Measurements from ENCODE around the gene ZNF106.

ZNF106 gene

GRCh38 chr15:42375252-42375651 lies 115.7 kb downstream of the ZNF106 start:
- DNase-seq (ENCODE audit: extremely low spot score): no peak
- ChIA-PET CTCF (interaction anchor here (0.6 to 1.7 kb wide), 2 partner anchors 10 to 1517 kb away, joined by 3 to 9 read pairs; no protein-coding TSS in a partner anchor), POLR2A (no interaction called here)
- TF ChIP-seq PKNOX1 (IDR thresholded peaks at IDR 0.05) (no peak), BHLHE40 (IDR thresholded peaks at IDR 0.05; ENCODE audit: borderline replicate concordance) (no peak), ELF4 (IDR thresholded peaks at IDR 0.05) (no peak), CTBP1 (IDR thresholded peaks at IDR 0.05; ENCODE audit: borderline replicate concordance) (no peak), L3MBTL2 (conservative IDR thresholded peaks at IDR 0.05) (no peak), FOXA1 (IDR thresholded peaks at IDR 0.05) (no peak), LEF1 (IDR thresholded peaks at IDR 0.05; ENCODE audit: borderline replicate concordance) (no peak), ARNT (IDR thresholded peaks at IDR 0.05) (no peak), SP1 (IDR thresholded peaks at IDR 0.05) (no peak), TARDBP (IDR thresholded peaks at IDR 0.05) (no peak), FOXK2 (IDR thresholded peaks at IDR 0.05) (no peak), SUZ12 (IDR thresholded peaks at IDR 0.05) (no peak), FOXM1 (IDR thresholded peaks at IDR 0.05; ENCODE audit: borderline replicate concordance) (no peak), ZNF384 (IDR thresholded peaks at IDR 0.05) (no peak)

GRCh38 chr15:42374810-42375209 lies 116.1 kb downstream of the ZNF106 start:
- CTCF ChIA-PET: interaction anchor here (1.7 kb wide), 1 partner anchor 10 kb away, joined by 9 read pairs; no protein-coding TSS in a partner anchor
- POLR2A ChIA-PET: no interaction called here
- no peak for DNase-seq (ENCODE audit: extremely low spot score)
- TF ChIP-seq ELF4 (IDR thresholded peaks at IDR 0.05): no peak
- no peak for TF ChIP-seq ARNT (IDR thresholded peaks at IDR 0.05)
- TF ChIP-seq PKNOX1 (IDR thresholded peaks at IDR 0.05): no peak
- no peak for TF ChIP-seq BHLHE40 (IDR thresholded peaks at IDR 0.05; ENCODE audit: borderline replicate concordance)
- no peak for TF ChIP-seq FOXA1 (IDR thresholded peaks at IDR 0.05)
- no peak for TF ChIP-seq FOXM1 (IDR thresholded peaks at IDR 0.05; ENCODE audit: borderline replicate concordance)
- TF ChIP-seq L3MBTL2 (conservative IDR thresholded peaks at IDR 0.05): no peak
- no peak for TF ChIP-seq LEF1 (IDR thresholded peaks at IDR 0.05; ENCODE audit: borderline replicate concordance)
- no peak for TF ChIP-seq SP1 (IDR thresholded peaks at IDR 0.05)
- no peak for TF ChIP-seq ZNF384 (IDR thresholded peaks at IDR 0.05)
- no peak for TF ChIP-seq CTBP1 (IDR thresholded peaks at IDR 0.05; ENCODE audit: borderline replicate concordance)
- no peak for TF ChIP-seq SUZ12 (IDR thresholded peaks at IDR 0.05)
- TF ChIP-seq NFRKB (IDR thresholded peaks at IDR 0.05): no peak
- TF ChIP-seq HDGF (IDR thresholded peaks at IDR 0.05; ENCODE audit: borderline replicate concordance): no peak
- no peak for TF ChIP-seq TARDBP (IDR thresholded peaks at IDR 0.05)
- no peak for TF ChIP-seq FOXK2 (IDR thresholded peaks at IDR 0.05)

GRCh38 chr15:42373936-42374335 lies 117.0 kb downstream of the ZNF106 start:
- no peak for TF ChIP-seq LEF1 (IDR thresholded peaks at IDR 0.05; ENCODE audit: borderline replicate concordance)
- no peak for TF ChIP-seq ELF4 (IDR thresholded peaks at IDR 0.05)
- TF ChIP-seq NFRKB (IDR thresholded peaks at IDR 0.05): no peak
- TF ChIP-seq BHLHE40 (IDR thresholded peaks at IDR 0.05; ENCODE audit: borderline replicate concordance): no peak
- no peak for TF ChIP-seq PKNOX1 (IDR thresholded peaks at IDR 0.05)
- no peak for TF ChIP-seq SUZ12 (IDR thresholded peaks at IDR 0.05)
- ChIA-PET CTCF (interaction anchor here (1.7 kb wide), 1 partner anchor 11 kb away, joined by 9 read pairs; no protein-coding TSS in a partner anchor), POLR2A (no interaction called here)
- DNase-seq (ENCODE audit: extremely low spot score): no peak

GRCh38 chr15:42373274-42373673 lies 117.7 kb downstream of the ZNF106 start:
- no peak for DNase-seq (ENCODE audit: extremely low spot score)
- TF ChIP-seq TARDBP (IDR thresholded peaks at IDR 0.05): no peak
- TF ChIP-seq L3MBTL2 (conservative IDR thresholded peaks at IDR 0.05): no peak
- no peak for TF ChIP-seq ZNF384 (IDR thresholded peaks at IDR 0.05)
- no peak for TF ChIP-seq SUZ12 (IDR thresholded peaks at IDR 0.05)
- no peak for TF ChIP-seq ARNT (IDR thresholded peaks at IDR 0.05)
- no peak for TF ChIP-seq FOXM1 (IDR thresholded peaks at IDR 0.05; ENCODE audit: borderline replicate concordance)
- no peak for TF ChIP-seq PKNOX1 (IDR thresholded peaks at IDR 0.05)
- TF ChIP-seq LEF1 (IDR thresholded peaks at IDR 0.05; ENCODE audit: borderline replicate concordance): no peak
- no peak for TF ChIP-seq HDGF (IDR thresholded peaks at IDR 0.05; ENCODE audit: borderline replicate concordance)
- TF ChIP-seq BHLHE40 (IDR thresholded peaks at IDR 0.05; ENCODE audit: borderline replicate concordance): no peak
- no peak for TF ChIP-seq FOXK2 (IDR thresholded peaks at IDR 0.05)
- TF ChIP-seq CTBP1 (IDR thresholded peaks at IDR 0.05; ENCODE audit: borderline replicate concordance): no peak
- no peak for TF ChIP-seq NFRKB (IDR thresholded peaks at IDR 0.05)
- TF ChIP-seq SP1 (IDR thresholded peaks at IDR 0.05): no peak
- no peak for TF ChIP-seq FOXA1 (IDR thresholded peaks at IDR 0.05)
- TF ChIP-seq ELF4 (IDR thresholded peaks at IDR 0.05): no peak
- ChIA-PET CTCF (no interaction called here), POLR2A (no interaction called here)

GRCh38 chr15:42371096-42371495 lies 119.8 kb downstream of the ZNF106 start:
- ChIA-PET CTCF (no interaction called here), POLR2A (no interaction called here)
- no peak for TF ChIP-seq SUZ12 (IDR thresholded peaks at IDR 0.05)
- TF ChIP-seq NFRKB (IDR thresholded peaks at IDR 0.05): no peak
- no peak for TF ChIP-seq ARNT (IDR thresholded peaks at IDR 0.05)
- no peak for TF ChIP-seq ELF4 (IDR thresholded peaks at IDR 0.05)
- no peak for TF ChIP-seq FOXM1 (IDR thresholded peaks at IDR 0.05; ENCODE audit: borderline replicate concordance)
- TF ChIP-seq FOXK2 (IDR thresholded peaks at IDR 0.05): no peak
- no peak for TF ChIP-seq CTBP1 (IDR thresholded peaks at IDR 0.05; ENCODE audit: borderline replicate concordance)
- no peak for TF ChIP-seq TARDBP (IDR thresholded peaks at IDR 0.05)
- no peak for TF ChIP-seq BHLHE40 (IDR thresholded peaks at IDR 0.05; ENCODE audit: borderline replicate concordance)
- TF ChIP-seq PKNOX1 (IDR thresholded peaks at IDR 0.05): no peak
- TF ChIP-seq SP1 (IDR thresholded peaks at IDR 0.05): no peak
- TF ChIP-seq LEF1 (IDR thresholded peaks at IDR 0.05; ENCODE audit: borderline replicate concordance): no peak
- no peak for TF ChIP-seq L3MBTL2 (conservative IDR thresholded peaks at IDR 0.05)
- no peak for TF ChIP-seq ZNF384 (IDR thresholded peaks at IDR 0.05)
- TF ChIP-seq HDGF (IDR thresholded peaks at IDR 0.05; ENCODE audit: borderline replicate concordance): no peak
- TF ChIP-seq FOXA1 (IDR thresholded peaks at IDR 0.05): no peak
- no peak for DNase-seq (ENCODE audit: extremely low spot score)

All from HEK293T (cell line).